Activated naive CD8-positive, alpha-beta T cell (primary cell): Measurements from ENCODE around the gene ARHGEF12.
A peak's percentile ranks its signal among the peaks of the same experiment; 100 is the strongest.

ENCODE experiments used
- H3K27ac Mint-ChIP-seq: one replicate; pipeline ENCODE4 v1.8.0; 2021; ENCODE audit warnings: mixed read lengths
- H3K27me3 Mint-ChIP-seq: one replicate; pipeline ENCODE4 v1.8.0; 2021; ENCODE audit warnings: mixed read lengths
- H3K36me3 Mint-ChIP-seq: one replicate; pipeline ENCODE4 v1.8.0; 2021; ENCODE audit warnings: mixed read lengths
- H3K4me1 Mint-ChIP-seq: one replicate; pipeline ENCODE4 v1.8.0; 2021; ENCODE audit warnings: low read depth, mixed read lengths
- H3K4me3 Mint-ChIP-seq: one replicate; pipeline ENCODE4 v1.8.0; 2021; ENCODE audit warnings: mild to moderate bottlenecking, mixed read lengths
- H3K9me3 Mint-ChIP-seq: one replicate; pipeline ENCODE4 v1.8.0; 2021; ENCODE audit warnings: low read depth, mixed read lengths

Gene ARHGEF12

GRCh38 chr11:120306519-120307242 lies 29.5 kb upstream of the ARHGEF12 start:
- no peaks in the 10 kb centered on the region for H3K36me3 Mint-ChIP-seq
- no peak overlapping the region for H3K27ac Mint-ChIP-seq
- no peak overlapping the region for H3K4me3 Mint-ChIP-seq
- no peaks in the 10 kb centered on the region for H3K27me3 Mint-ChIP-seq
- H3K4me1 Mint-ChIP-seq: no peaks in the 10 kb centered on the region
- H3K9me3 Mint-ChIP-seq: no peaks in the 10 kb centered on the region

GRCh38 chr11:120307476-120307875 lies 28.7 kb upstream of the ARHGEF12 start:
- Mint-ChIP-seq H3K27me3 (no peaks in the 10 kb centered on the region), H3K9me3 (no peaks in the 10 kb centered on the region), H3K36me3 (no peaks in the 10 kb centered on the region), H3K4me3 (no peak overlapping the region), H3K4me1 (no peaks in the 10 kb centered on the region), H3K27ac (no peak overlapping the region)

- H3K36me3 Mint-ChIP-seq: no peaks in the 10 kb centered on the region
- H3K4me1 Mint-ChIP-seq: no peaks in the 10 kb centered on the region
- no peaks in the 10 kb centered on the region for H3K9me3 Mint-ChIP-seq
- no peaks in the 10 kb centered on the region for H3K27me3 Mint-ChIP-seq
- no peak overlapping the region for H3K27ac Mint-ChIP-seq
- no peak overlapping the region for H3K4me3 Mint-ChIP-seq
These were observed 28.1 kb upstream of the ARHGEF12 start for GRCh38 chr11:120308081-120308480.

GRCh38 chr11:120310870-120311269 lies 25.3 kb upstream of the ARHGEF12 start:
- no peak overlapping the region for H3K27ac Mint-ChIP-seq
- no peaks in the 10 kb centered on the region for H3K9me3 Mint-ChIP-seq
- H3K27me3 Mint-ChIP-seq: no peaks in the 10 kb centered on the region
- H3K4me3 Mint-ChIP-seq: no peak overlapping the region
- H3K36me3 Mint-ChIP-seq: no peaks in the 10 kb centered on the region
- no peaks in the 10 kb centered on the region for H3K4me1 Mint-ChIP-seq

- Mint-ChIP-seq H3K36me3 (no peaks in the 10 kb centered on the region), H3K4me1 (no peaks in the 10 kb centered on the region), H3K9me3 (no peaks in the 10 kb centered on the region), H3K27ac (no peak overlapping the region), H3K27me3 (peaks cover 7% of the 10 kb centered on the region), H3K4me3 (no peak overlapping the region)
These were observed 21.4 kb upstream of the ARHGEF12 start for GRCh38 chr11:120314861-120315260.

GRCh38 chr11:120316880-120317688 lies 19.1 kb upstream of the ARHGEF12 start:
- Mint-ChIP-seq H3K27me3 (peaks cover 12% of the 10 kb centered on the region), H3K4me3 (no peak overlapping the region), H3K36me3 (no peaks in the 10 kb centered on the region), H3K27ac (no peak overlapping the region), H3K9me3 (no peaks in the 10 kb centered on the region), H3K4me1 (no peaks in the 10 kb centered on the region)

- Mint-ChIP-seq H3K27ac (no peak overlapping the region), H3K36me3 (no peaks in the 10 kb centered on the region), H3K4me3 (no peak overlapping the region), H3K27me3 (peaks cover 17% of the 10 kb centered on the region), H3K9me3 (no peaks in the 10 kb centered on the region), H3K4me1 (no peaks in the 10 kb centered on the region)
These were observed 18.3 kb upstream of the ARHGEF12 start for GRCh38 chr11:120317689-120318480.

- H3K4me3 Mint-ChIP-seq: no peak overlapping the region
- no peaks in the 10 kb centered on the region for H3K36me3 Mint-ChIP-seq
- no peaks in the 10 kb centered on the region for H3K4me1 Mint-ChIP-seq
- no peaks in the 10 kb centered on the region for H3K9me3 Mint-ChIP-seq
- H3K27me3 Mint-ChIP-seq: peaks cover 23% of the 10 kb centered on the region
- no peak overlapping the region for H3K27ac Mint-ChIP-seq
These were observed 17.3 kb upstream of the ARHGEF12 start for GRCh38 chr11:120318906-120319305.

- Mint-ChIP-seq H3K27ac (no peak within 1 kb of the TSS), H3K9me3 (no peaks in the 10 kb centered on the region), H3K27me3 (peaks cover 50% of the 10 kb centered on the region), H3K4me3 (peak within 1 kb of the TSS; percentile 85), H3K4me1 (peaks cover 20% of the 10 kb centered on the region), H3K36me3 (no peaks in the 10 kb centered on the region)
These were observed 11.0 kb upstream of the ARHGEF12 start, which contains the start of gene TLCD5 for GRCh38 chr11:120324932-120325810. Gene TLCD5, plus strand, starts transcription at chr11:120325299. Its CDS starts 2,143 bp downstream, at chr11:120327442.

- Mint-ChIP-seq H3K36me3 (no peaks in the 10 kb centered on the region), H3K9me3 (no peaks in the 10 kb centered on the region), H3K4me1 (peaks cover 20% of the 10 kb centered on the region), H3K27ac (no peak overlapping the region), H3K4me3 (peak overlapping the region; percentile 62), H3K27me3 (peaks cover 55% of the 10 kb centered on the region)
These were observed 10.0 kb upstream of the ARHGEF12 start for GRCh38 chr11:120326228-120326627.

- H3K4me3 Mint-ChIP-seq: peak overlapping the region; percentile 18
- H3K36me3 Mint-ChIP-seq: no peaks in the 10 kb centered on the region
- H3K27me3 Mint-ChIP-seq: peaks cover 56% of the 10 kb centered on the region
- H3K4me1 Mint-ChIP-seq: peaks cover 20% of the 10 kb centered on the region
- H3K9me3 Mint-ChIP-seq: no peaks in the 10 kb centered on the region
- H3K27ac Mint-ChIP-seq: no peak overlapping the region
These were observed 9.3 kb upstream of the ARHGEF12 start for GRCh38 chr11:120326845-120327281.

GRCh38 chr11:120327311-120327710 lies 8.9 kb upstream of the ARHGEF12 start:
- H3K27ac Mint-ChIP-seq: no peak overlapping the region
- no peaks in the 10 kb centered on the region for H3K36me3 Mint-ChIP-seq
- H3K4me3 Mint-ChIP-seq: no peak overlapping the region
- H3K9me3 Mint-ChIP-seq: no peaks in the 10 kb centered on the region
- H3K4me1 Mint-ChIP-seq: peaks cover 20% of the 10 kb centered on the region
- peaks cover 55% of the 10 kb centered on the region for H3K27me3 Mint-ChIP-seq

- Mint-ChIP-seq H3K27ac (no peak overlapping the region), H3K4me3 (no peak overlapping the region)
These were observed 6.7 kb upstream of the ARHGEF12 start for GRCh38 chr11:120329556-120329955.

GRCh38 chr11:120330045-120330444 lies 6.2 kb upstream of the ARHGEF12 start:
- Mint-ChIP-seq H3K27me3 (peaks cover 41% of the 10 kb centered on the region), H3K36me3 (no peaks in the 10 kb centered on the region), H3K9me3 (no peaks in the 10 kb centered on the region), H3K4me1 (peaks cover 19% of the 10 kb centered on the region), H3K4me3 (no peak overlapping the region), H3K27ac (no peak overlapping the region)

More at GRCh38 chr11:120329556-120329955, 6.7 kb upstream of the ARHGEF12 start:
- Mint-ChIP-seq H3K27me3 (peaks cover 45% of the 10 kb centered on the region), H3K36me3 (no peaks in the 10 kb centered on the region), H3K4me1 (peaks cover 20% of the 10 kb centered on the region), H3K9me3 (no peaks in the 10 kb centered on the region)
